Epithelial cell of prostate (primary cell): ENCODE measurements around the gene TSHZ2.
"Not testable (repeated sequence)": the region's sequence is repeated elsewhere in the genome, so short reads cannot be mapped to it uniquely, and the experiment has no call there.

ENCODE experiments used
- DNase-seq: peaks from one replicate; pipeline ENCODE4 v3.0.0-alpha.2; 2011; ENCODE audit warnings: low read depth, low spot score
- H3K27ac ChIP-seq: fragments of 450-650 bp; 2 replicates; pipeline ENCODE4 v1.5.1; 2017; ENCODE audit warnings: mild to moderate bottlenecking

The TSHZ2 gene

GRCh38 chr20:53530440-53530839 lies 558.3 kb downstream of the TSHZ2 start:
- no peak overlapping the region for H3K27ac ChIP-seq
- no peak for DNase-seq

DNA sequence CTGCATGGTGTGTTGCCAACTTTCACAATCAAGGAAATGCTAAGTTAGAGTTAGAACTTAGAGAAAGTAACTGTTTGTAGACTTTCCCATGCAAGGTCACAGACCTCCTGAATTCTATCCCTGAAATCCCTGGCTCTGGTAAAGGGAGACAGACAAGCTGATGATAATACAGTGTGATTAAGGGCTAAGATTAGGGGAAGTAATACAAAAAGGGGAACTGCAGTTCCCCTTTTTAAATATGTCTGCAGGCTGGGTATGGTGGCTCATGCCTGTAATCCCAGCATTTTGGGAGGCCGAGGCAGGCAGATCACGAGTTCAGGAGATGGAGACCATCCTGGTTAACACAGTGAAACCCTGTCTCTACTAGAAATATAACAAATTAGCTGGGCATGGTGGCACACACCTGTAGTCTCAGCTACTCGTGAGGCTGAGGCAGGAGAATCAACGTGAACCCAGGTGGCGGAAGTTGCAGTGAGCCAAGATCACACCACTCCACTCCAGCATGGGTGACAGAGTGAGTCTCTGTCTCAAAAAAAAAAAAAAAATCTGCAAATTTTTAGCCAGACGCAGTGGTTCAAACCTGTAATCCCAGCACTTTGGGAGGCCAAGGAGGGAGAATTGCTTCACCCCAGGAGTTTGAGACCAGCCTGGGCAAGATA lies 560.6 kb downstream of the TSHZ2 start:
- H3K27ac ChIP-seq, DNase-seq: not testable (repeated sequence)

GRCh38 chr20:53533500-53533899 lies 561.3 kb downstream of the TSHZ2 start:
- DNase-seq: no peak
- H3K27ac ChIP-seq: no peak overlapping the region

DNA sequence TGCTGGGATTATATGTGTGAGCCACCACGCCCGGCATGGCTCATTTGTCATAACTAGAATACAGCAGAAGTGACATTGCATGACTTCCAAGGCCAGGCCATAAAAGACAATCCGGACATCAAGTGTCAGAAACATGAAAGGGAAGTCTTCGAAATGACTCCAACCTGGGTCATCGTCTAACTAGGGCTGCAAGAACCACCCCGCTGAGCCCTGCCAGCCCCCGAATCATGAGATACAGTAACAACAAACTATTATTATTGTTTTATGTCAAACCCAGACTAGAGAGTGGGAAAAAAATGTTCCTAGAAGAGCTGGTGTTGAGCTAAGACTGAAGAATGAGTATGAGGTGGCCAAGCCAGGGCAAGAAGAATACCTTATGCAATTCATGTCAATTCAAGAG lies 561.9 kb downstream of the TSHZ2 start:
- no peak for DNase-seq
- H3K27ac ChIP-seq: no peak overlapping the region

GRCh38 chr20:53535878-53536277 lies 563.7 kb downstream of the TSHZ2 start:
- no peak for DNase-seq
- no peak overlapping the region for H3K27ac ChIP-seq

DNA sequence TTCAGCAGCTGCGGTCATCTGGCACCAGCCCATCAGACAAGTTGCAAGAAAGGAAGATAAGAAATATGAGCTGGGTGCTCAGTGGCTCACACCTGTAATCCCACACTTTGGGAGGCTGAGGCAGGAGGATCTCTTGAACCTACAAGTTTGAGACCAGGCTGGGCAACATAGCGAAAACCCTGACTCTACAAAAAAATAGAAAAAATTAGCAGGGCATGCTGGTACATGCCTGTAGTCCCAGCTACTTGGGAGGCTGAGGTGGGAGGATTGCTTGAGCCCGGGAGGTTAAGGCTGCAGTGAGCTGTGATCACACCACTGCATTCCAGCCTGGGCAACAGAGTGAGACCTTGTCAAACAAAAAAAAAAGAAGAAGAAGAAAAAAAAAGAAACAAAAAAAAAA lies 564.2 kb downstream of the TSHZ2 start:
- H3K27ac ChIP-seq: not testable (repeated sequence)

GRCh38 chr20:53539516-53539915 lies 567.4 kb downstream of the TSHZ2 start:
- DNase-seq: no peak
- no peak overlapping the region for H3K27ac ChIP-seq

More for the DNA sequence above, 564.2 kb downstream of the TSHZ2 start:
- not testable (repeated sequence) for DNase-seq
